HG03460 (cell line): Measurements from ENCODE around the gene NRCAM.

Experiments used
- ATAC-seq: cut with Tn5 transposase; IDR thresholded peaks from one replicate; pipeline ENCODE4 v1.9.1; 2021; ENCODE audit not compliant: unreplicated experiment

NRCAM gene

GRCh38 chr7:108313086-108313485 lies 143.2 kb downstream of the NRCAM start:
- ATAC-seq: no peak

DNA sequence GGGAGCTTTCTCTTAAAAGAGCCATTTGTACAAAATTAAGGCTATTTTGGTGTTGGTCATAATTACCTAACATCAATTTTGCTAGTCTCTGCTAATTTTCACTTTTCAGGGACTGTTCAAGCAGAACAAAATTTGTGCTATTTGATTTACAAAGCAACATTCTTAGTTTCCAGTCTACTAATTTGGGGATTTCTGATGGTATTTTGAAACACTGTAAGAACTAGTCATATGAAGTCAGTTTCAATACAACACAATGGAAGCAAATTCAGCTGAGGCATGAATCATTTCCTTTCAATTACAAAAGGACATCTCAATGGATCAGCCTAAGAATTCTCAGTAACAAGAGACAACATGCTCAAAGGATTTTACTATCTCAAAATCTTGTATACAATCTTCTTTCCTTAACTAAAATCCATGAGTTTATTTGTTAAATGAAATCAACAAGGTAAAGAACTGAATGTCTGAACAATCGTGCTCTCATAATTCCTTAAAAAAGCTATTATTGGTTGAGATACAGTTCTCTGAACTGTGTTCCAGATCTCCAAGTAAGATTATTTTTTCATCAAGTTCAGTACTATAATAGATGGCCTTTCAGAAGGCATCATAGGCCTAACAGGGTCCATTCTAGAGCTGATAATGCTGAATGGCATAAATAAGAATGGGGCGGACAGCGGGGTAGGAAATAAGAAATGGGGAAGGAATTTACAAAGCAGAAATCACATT lies 144.6 kb downstream of the NRCAM start:
- peak; percentile 35 for ATAC-seq

DNA sequence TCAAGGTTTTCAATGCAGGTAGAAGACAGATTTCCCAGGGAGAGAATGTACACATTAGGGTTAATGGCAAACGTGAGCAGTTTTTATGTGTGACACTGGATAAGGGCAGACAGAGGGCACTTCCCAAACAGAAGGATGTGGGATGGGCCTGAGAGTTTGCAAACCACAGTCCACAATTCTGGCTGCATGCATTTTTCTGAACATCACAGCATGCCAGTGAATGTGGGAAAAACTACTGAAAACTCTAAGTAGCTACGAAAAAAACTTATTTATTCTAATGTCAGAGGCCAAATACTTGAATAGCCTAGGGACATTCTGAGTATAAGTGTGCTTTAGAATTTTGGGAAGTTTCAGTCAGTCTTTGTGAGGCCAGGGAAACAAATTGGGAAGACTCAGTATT lies 145.9 kb downstream of the NRCAM start:
- no peak for ATAC-seq

DNA sequence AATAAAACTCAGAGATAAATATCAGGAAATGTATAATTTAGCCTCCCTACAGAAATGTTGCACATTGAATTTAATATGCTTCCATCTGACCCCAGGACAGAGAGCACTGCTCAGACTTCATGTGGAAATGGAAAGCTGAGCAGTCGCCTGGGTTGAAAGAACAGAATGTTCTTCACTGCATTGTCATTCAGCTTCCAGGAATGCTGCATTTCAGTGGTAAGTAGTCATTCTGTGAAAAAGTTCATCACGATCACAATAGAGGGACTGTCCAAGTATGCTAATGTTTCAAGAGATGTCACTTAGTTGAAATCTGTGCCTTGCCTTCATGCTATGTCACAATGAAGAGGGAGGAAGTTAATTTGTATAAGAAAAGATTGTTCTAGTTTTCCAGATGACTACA lies 147.3 kb downstream of the NRCAM start:
- ATAC-seq: peak; percentile 67

- ATAC-seq: no peak
Observed at GRCh38 chr7:108308276-108308675, 148.0 kb downstream of the NRCAM start.

DNA sequence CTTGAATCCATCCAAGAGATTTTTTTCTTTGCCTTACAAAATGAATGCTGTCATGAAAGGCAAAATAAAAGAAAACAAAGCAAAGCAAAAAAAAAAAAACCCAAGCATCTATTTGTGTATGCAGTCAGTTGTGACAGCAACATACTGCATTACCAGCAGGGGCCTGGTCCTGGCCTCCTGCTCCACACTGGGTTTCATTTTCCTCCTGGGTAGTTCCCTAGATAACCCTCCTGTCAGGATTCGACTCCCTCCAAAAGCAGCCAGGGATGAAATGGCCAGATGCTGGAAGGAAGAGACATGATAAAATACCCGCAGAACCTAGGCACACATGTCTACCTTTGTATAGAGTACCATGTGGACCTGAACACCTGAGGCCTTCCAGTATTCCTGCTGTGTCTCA lies 148.6 kb downstream of the NRCAM start:
- no peak for ATAC-seq

DNA sequence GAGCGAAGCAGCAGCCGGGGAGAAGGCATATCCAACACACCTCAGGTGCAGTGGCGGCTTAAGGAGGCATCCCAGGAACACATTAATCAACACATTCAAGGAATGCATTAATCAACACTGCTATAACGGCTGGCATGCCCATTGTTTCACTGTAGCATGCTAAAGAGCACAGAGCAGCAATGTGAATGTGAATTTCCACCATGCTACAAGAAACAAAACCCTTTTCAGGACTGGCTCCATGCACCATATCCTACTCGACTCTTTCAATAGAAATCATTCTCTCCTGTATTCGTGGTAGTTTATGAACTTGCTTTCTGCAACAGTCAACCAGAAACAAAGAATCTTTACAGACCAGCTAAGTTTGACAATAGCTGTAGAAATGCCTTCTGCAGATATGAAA lies 149.0 kb downstream of the NRCAM start:
- no peak for ATAC-seq

DNA sequence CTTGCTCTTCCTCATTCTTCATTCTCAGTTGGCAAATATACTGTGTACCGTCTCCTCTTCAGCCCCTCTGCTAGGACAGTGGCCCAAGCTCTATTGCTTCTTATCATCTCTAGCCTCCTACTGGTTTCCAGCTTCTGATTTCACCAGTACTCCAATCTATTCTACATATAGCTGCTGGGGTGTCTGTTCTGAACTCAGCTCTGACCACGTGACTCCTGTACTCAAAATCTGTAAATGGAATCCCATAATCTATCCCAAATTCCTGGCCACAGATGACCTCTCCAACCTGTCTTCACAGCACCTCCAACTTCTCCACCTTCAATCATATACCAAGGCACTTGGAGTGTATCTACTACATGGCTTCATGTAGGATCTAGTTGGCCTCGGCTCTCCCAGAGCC lies 152.9 kb downstream of the NRCAM start:
- no peak for ATAC-seq

DNA sequence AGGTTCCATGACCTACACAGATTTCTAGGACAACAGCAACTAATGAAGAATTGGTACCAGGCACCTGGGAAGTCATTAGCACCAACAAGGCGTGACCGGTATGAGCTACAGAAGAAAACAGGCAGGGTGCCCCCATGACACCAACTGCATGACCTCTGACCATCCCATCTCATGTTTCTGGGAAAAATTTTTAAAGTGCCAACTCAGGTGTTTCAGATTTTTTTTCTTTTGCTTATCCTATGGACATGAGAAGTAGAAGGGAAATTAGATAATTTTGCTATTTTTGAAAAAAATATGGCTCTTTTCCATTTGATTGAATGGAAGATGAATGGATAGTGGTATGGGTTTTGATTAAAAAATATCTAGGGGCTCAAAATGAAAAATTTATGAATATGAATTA lies 154.8 kb downstream of the NRCAM start:
- ATAC-seq: no peak

GRCh38 chr7:108299251-108299973 lies 156.8 kb downstream of the NRCAM start:
- ATAC-seq: no peak

GRCh38 chr7:108296911-108297310 lies 159.3 kb downstream of the NRCAM start:
- no peak for ATAC-seq

GRCh38 chr7:108294595-108294994 lies 161.6 kb downstream of the NRCAM start:
- ATAC-seq: peak; percentile 97

DNA sequence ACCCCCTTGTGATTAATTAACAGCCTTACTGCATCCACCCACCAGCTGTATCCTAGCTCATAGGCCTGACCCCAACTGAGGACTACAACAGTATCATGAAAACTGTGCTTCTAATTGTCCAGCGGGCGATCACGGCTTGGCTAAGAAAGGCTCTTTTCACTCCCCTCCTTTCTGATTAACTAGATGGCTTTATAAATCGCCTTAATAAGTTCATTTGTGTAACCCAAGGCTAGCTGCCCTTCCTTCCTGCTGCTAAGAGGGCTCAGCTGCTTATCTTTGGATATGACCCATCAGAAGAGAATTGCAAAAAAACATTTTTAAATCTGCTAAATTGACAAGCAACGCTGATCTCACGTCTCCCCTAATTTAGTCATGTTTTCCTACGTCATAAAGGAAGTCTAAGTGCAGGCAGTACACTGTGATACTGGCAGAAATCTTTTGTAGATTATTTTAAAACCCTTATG lies 163.1 kb downstream of the NRCAM start:
- no peak for ATAC-seq

GRCh38 chr7:108292541-108292940 lies 163.7 kb downstream of the NRCAM start:
- ATAC-seq: no peak

DNA sequence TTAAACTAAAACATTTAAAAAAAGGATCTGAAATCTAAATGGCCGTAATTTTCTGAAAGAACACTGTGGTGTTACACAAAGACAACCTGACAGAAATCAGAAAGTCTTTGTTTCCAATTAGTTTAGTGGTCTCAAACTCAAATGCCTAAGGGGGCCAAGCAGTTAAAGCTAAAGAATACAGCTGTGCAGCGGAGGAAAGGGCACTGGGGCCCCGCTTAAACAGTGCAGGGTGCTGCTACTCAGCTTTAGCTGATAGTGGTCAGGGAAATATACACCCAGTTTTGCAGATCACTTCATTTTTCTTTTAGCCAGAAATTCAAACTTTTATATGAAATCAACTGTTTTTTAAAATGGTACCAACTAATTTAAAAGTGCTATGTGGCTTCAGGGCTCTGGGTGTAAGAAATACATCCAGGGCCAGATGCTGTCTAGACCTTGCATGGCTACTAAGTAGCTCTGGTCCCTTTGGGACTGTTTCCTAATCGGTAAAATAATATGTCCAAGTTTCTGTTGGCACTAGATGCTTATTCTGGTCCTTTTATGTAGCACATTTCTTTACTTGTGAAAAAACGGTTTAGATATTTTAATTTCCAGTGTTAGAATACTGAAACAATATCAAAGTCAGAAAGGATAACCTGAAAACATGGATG lies 164.3 kb downstream of the NRCAM start:
- ATAC-seq: no peak

DNA sequence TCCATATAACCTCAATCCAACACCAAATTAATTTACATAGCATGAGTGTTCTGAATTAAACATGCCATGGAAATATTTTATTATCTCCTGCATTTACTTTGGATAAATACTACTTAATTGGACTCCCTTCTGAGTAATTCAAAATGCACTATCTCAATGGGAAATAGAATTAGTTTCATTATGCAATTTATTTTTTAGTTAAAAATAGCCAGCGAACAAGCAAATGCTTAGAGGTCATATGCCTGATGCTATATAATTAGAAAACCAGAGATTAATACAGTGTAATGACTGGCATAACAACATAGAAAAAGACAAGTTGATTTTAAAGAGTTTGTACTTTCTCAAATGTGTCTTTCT lies 165.1 kb downstream of the NRCAM start:
- no peak for ATAC-seq

DNA sequence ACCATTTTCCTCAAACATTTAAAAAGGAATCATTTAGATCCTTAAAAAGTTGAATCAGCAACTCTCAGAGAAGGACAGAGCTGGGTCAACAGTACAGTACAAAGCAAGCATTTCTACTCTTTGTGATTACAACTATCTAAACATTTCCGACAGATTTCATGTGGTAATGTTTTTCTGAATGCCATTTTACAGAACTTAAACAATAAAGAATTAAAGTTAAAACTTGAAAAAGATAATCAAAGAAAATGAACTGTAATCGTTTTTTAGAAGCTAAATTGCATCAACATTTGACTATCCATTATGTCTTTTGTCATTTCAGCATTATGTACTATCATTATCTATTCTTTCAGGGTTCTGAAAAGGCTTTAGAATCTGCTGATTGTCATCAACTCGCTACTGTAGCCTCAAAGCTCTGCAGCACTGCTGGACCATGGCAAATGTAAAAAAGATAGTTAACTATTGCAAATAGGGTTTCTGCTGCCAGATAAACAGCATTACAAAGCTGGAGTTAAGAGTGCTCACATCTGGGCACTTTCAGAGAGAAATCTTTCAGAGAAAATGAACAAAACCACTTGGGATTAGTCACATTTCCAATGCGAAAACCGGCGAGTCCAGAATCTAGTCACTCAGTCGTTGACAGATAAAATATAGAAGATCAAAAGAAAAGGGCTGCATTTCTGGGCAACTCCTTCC lies 165.6 kb downstream of the NRCAM start:
- ATAC-seq: no peak

GRCh38 chr7:108289852-108290251 lies 166.4 kb downstream of the NRCAM start:
- no peak for ATAC-seq

- ATAC-seq: no peak
Observed at GRCh38 chr7:108287857-108288256, 168.4 kb downstream of the NRCAM start.

GRCh38 chr7:108286290-108286904 lies 169.8 kb downstream of the NRCAM start:
- no peak for ATAC-seq

DNA sequence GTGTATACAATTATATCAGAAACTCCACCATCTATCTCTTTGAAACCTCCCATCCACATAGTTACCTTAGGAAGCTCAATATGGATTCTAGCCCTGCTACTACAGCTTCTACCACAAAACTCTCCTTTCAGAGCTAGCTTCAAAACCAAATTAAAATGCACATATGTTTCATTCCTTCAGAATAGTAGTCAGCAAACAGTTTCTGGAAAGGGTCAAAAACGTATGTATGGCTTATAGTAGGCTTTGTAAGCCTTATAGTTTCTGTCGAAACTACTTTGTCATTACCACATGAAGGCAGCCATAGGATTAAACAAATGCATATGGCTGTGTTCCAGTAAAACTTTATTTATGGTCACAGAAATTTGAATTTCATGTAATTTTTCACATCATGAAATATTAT lies 170.5 kb downstream of the NRCAM start:
- ATAC-seq: no peak
